ENCODE measurements around the gene LY6G6D.
A peak's percentile ranks its signal among the peaks of the same experiment; 100 is the strongest.

LY6G6D gene

DNA sequence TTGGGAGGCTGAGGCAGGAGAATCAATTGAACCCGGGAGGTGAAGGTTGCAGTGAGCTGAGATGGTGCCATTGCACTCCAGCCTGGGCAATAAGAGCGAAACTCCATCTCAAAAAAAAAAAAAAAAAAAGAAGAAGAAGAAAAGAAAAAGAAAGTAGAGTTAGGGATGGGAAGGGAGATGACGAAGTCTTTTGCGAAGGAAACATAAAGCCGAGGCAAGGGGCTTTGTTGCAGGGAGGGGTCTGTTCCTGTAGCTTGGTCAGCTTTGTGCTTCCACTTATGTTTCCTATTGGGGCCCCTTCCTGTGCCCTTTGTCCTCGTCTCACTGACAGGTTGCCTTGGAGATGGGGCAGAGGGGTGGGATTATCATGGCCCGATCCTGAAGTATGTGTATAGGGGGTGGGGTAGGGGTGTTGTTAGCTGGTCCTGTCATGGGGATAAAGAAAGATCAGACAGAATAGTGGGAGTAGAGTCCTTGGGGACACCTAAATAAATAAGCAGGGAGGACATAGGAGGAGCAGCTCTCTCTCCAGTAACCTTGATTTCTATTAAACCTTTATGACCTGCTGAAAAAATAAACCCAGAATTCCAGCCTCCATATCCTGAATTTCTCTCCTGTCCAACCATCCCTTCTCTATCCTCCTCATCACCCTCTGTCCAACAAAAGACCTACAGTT, 22.3 kb downstream of the LY6G6D start:
- no peak for DNase-seq

DNA sequence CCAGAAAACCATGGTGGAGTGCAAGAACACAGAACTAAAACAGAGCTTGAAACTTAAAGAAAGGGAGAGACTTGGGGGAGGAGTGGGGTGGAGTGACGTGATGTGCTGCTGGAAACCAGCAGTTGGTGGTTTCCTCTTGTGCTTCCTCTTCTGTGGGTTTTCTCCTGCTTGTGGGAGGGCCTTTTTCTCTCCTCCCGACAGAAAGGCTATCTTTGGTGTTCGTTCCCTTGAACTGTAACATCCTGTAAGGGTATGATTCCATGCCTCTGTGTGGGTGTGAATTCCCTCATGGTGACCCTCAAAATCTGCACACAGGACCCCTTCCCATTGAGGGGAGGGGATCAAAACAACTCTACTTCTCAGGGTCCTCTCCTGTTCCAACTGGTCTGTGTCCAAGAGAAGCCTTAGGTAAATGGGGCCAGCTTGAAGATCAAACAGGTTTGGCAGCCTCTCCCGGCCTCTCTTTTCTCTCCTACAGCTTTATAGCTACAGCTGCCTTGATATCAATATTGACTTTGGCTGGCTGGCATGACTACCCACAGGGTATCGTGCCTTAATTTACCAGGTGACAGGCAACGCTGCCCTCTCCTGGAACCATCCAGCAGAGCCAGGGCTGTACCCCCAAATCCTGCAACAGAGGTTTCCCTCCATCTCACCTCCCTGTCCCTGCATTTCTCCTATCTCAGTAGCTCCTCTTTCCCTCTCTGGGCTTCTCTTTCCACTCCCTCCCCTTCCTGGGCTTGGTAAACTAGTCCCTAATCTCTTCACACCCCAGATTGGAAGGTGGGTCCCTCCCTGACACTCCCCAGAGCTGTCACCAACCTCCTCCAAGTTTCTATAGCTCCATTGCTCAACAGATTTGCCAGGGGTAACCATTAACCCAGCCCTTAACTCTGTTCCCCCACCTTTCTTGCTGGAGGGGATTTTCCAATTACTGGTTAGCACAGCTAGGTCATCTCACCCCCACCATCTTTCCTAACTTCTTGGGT, 23.1 kb downstream of the LY6G6D start:
- DNase-seq, result peak; percentile 86

DNA sequence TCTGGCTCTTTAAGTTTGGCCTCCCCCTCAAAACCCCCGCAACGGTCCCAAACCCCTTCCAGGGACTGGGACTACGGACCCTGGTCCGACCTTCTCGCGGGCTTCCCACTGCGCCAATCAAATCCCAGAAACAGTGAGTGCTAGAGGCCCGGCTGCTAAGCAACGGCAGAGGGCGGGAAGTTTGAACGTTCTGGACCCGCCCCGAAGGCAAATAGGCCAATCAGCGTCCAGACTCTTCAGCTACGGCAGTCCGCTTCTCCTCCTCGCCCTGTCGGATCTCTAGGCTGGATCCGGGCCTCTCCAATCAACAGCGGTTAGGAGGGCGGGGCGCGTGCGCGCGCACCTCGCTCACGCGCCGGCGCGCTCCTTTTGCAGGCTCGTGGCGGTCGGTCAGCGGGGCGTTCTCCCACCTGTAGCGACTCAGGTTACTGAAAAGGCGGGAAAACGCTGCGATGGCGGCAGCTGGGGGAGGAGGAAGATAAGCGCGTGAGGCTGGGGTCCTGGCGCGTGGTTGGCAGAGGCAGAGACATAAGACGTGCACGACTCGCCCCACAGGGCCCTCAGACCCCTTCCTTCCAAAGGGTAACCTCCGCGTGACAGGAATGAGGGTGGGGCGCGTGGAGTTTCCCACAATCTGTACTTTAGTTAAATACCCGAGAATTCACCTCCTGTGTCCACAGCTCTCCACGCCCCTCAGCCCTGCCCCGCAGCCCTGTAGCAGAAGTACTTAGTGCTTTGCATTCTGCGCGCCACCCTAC, 24.7 kb downstream of the LY6G6D start, which contains the start of gene MSH5:
TSS of gene MSH5 (plus strand) at position 367 of the 758 bp plus-strand sequence. CDS start 462 bp downstream, outside the sequence.
- peak; percentile 100 for DNase-seq

DNA sequence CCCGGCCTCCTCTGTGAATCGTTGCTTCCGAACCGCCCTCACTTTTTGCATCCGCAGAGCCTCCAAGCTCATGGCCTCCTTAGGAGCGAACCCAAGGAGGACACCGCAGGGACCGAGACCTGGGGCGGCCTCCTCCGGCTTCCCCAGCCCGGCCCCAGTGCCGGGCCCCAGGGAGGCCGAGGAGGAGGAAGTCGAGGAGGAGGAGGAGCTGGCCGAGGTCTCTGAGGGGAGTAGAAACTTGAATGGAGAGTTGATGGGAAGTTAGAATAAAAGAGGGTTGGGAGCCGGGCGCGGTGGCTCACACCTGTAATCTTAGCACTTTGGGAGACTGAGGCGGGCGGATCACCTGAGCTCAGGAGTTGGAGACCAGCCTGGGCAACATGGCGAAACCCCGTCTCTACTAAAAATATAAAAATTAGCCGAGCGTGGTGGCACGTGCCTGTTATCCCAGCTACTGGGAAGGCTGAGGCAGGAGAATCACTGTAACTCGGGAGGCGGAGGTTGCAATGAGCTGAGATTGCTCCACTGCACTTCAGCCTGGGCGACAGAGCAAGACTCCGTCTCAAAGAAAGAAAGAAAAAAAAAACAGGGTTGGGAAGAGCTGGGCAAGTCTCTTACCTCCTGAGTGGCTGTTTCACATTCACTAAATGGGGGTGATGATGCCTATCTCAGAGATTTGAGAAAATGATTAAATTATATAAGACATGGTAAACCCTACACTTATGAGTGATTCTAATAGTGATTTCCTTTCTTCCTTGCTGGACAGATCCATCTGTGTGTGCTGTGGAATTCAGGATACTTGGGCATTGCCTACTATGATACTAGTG, 25.5 kb downstream of the LY6G6D start:
- no peak for DNase-seq

DNA sequence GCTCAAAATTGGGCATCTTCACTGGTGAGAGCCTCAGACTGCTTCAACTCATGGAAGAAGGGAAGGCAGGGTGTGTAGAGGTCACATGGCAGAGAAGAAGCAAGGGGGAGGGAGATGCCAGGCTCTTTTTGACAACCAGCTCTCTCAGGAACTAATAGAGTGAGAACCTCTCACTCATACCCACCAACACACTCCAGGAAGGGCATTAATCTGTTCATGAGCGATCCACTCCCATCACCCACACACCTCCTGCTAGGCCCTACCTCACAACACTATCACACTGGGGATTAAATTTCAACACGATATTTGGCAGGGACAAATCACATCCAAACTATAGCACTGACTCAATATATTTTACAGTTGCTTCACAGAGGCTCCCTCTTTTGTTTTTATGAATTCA, 26.7 kb downstream of the LY6G6D start:
- DNase-seq, result no peak

DNA sequence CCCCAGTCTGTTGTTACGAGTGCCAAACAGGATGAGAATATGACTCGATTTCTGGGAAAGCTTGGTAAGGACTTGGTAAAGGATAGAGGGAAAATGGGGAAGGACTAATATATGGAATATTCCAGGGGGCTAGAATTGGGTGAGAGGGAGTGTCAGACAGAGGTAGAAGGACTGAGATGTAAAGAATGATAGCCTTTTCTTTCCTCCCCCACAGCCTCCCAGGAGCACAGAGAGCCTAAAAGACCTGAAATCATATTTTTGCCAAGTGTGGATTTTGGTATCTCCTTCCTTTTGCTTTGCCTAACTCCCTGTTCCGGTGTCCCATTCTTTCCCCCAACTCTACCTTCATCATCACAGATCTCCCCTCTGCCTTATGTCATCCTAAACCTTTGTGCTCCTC, 27.7 kb downstream of the LY6G6D start:
- DNase-seq, result no peak

DNA sequence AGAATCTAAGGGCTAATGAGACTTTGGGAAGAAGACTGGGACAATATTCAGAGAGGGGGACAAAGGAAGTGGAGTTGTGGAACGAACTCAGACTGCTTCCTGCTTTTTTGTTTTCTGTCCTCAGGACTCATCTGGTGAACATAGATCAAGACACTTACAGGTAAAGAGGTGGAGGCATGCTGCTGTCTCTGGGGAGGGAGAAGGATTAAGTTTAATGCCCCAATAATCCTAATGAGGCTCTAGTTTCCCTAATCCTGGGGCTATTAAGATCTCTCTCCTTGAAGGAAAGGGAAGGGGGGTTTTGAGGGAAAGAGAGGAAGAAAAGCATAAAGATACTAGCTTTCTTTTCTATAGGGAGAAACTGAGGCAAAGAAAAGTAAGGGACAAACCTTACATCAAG, 29.3 kb downstream of the LY6G6D start:
- DNase-seq, result no peak

DNA sequence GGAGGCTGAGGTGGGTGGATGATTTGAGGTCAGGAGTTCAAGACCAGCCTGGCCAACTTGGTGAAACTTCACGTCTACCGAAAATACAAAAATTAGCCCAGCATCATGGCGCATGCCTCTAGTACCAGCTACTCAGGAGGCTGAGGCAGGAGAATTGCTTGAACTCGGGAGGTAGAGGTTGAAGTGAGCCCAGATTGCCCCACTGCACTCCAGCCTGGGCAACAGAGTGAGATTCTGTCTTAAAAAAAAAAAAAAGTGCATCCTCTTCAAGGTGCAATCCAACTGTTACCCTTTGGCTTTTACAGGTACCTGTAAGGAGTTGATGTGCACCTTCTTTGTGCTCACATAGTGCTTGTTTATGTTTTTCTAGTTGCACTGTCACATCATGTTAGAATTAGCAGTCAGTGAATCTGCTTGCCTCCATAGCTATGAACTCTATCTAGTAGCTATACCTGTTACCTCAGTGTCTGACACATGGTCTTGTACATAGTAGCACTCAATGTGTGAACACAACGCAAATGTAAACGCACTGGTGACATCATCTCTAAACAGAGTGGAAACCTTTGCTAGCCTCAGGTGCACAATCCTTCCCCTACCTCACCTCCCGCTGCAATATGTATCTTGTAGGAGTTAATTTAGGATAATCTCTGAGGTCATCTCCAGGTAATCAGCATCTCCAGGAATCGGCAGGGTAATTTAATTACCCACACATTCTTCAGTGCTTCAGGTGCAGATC, 34.3 kb downstream of the LY6G6D start:
- no peak for DNase-seq

DNA sequence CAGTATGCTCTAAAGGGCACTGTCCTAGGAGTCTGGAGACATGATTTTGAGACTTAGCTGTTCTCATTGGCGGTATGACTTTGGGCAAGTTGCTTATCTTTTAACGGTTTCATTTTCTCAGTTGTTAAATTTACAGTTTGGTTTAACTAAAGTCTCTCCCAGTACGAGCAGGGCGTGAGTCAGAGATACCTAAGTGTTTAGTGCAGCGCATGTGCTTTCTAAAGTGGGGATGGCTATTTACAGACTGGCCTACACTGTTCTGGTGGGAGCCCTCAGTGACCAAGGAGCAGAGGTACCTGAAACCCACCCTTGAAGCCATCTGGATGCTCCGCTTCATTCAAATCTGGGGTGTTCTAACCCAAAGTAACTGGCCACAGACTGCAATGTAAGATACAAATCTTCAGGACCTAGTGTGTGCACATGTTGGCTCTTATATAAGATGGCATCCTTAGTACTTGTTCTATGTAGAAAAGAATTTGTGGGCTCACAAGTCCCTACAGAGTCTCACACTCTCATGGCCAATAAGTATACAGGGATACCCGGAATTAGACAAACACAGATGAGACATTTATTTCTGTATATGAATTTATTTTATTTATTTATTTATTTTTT, 35.4 kb downstream of the LY6G6D start:
- no peak for DNase-seq

DNA sequence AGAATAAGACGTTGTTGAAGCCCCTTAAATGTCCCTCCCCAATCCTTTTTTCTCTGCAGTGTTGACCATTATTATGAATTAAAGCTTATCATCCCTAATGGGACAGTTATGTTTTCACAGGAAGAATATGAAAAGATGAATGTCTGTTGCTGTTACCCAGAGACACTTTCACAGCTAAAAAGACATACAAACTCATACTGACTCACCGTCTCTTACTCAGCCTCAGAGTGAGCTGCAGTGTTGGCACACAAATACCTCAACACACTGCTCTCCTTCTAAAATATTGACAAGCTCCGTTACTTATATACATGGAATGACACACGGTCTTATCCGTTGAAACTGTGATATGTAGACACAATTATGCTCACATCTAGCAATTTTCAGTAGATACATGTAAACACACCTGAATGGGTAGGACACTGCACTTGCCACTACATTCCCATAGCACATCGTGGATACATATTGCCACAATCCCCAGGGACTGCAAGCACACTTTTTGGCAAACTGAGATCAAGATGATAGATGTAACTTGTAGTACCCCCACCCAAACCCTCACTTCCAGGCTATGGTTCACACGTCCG, 37.7 kb downstream of the LY6G6D start:
- DNase-seq, result peak; percentile 84

DNA sequence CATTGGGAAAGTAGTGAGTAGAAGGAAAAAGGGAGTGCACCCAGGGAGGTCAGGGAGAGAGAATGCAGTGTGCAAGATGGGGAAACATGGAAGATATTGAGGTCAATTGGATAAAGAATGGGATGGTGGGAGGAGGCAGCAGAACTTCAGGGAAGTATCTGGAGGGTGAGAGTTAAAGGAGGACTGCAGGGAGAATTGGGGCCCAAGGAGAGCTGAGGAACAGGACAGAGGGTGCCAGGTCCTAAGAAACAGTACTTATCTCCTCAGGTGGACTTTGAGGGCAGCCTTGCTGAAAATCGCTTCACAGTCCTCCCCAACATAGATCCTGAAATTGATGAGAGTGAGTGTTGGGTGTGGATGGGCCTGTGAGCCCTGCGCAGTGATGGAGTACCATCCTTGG, 43.1 kb downstream of the LY6G6D start:
- no peak for DNase-seq

DNA sequence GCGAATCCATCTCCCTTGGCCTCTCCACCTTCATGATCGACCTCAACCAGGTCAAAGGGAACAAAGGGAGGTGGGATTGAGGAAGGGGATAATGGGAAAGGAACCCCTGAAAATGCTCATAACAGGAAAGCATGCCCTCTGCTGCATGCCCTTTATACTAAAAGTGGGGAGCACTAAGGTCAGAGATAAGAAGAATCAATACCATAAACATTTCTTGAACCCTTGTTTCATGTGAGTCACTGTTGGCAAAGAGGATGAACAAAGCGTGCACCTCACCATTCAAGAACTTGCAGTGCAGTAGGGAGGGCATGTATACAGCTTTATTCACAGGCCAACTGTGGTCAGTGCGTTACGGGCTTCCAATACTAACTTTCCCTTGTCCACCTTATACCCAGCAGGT, 45.6 kb downstream of the LY6G6D start:
- DNase-seq, result no peak

DNA sequence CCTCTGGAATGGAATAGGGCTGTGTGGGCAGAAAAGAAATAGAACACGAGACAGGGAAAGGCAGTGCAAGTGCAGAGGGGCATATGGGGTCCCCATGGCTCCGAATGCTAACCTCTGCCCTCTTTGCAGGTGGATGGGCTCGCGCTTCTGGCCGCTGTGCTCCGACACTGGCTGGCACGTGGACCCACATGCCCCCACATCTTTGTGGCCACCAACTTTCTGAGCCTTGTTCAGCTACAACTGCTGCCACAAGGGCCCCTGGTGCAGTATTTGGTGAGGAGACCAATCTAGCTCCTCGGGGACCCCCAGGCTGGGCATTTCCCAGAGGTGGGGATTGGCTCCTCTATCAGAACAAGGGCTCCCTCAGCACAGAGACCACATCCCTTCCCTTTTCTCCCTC, 46.2 kb downstream of the LY6G6D start:
- DNase-seq, result no peak

DNA sequence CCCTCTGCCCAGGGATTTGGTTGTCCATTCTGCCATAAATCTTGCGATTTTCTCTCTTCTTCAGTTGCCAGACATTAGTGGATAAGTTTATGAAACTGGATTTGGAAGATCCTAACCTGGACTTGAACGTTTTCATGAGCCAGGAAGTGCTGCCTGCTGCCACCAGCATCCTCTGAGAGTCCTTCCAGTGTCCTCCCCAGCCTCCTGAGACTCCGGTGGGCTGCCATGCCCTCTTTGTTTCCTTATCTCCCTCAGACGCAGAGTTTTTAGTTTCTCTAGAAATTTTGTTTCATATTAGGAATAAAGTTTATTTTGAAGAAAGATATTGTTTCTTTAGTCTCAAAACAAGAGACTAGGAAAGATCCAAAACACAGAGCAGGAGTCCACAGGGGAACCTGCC, 47.2 kb downstream of the LY6G6D start, which contains the start of gene SAPCD1:
TSS of gene SAPCD1 (plus strand) at position 301 of the 400 bp plus-strand sequence. CDS start 399 bp downstream, outside the sequence.
- DNase-seq, result no peak

DNA sequence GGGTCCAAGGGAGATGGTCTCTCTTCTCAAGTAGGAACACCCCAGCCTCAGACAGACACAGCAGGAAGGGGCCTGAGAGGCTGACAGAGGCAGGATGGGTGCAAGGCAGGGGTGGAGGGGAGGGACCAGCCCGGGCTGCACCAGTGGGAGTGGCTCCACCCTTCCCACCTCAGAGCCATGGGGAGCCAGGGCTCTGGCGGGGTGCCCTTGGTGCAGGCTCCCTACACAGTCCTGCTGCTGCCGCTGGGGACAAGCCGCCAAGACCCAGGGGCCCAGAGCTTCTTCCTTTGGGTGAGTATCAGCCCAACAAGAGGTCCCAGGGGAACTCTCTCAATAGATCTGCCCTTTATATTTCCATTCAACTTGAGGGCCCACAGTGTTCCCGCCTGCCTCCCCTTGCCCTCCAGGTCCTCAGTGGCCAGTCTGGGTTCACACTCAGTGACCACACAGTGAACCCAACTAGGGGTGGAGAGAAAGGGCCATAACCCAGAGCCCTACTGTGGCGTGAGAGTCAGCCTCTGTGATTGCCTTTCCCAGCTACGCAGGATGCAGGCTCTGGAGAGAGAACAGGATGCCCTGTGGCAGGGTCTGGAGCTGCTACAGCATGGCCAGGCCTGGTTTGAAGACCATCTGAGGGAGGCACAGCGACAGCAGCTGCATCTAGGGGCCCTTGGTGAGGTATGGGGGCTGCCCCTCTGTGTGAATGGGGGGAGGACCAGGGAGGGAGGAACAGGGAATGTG, 47.9 kb downstream of the LY6G6D start:
- DNase-seq, result no peak

DNA sequence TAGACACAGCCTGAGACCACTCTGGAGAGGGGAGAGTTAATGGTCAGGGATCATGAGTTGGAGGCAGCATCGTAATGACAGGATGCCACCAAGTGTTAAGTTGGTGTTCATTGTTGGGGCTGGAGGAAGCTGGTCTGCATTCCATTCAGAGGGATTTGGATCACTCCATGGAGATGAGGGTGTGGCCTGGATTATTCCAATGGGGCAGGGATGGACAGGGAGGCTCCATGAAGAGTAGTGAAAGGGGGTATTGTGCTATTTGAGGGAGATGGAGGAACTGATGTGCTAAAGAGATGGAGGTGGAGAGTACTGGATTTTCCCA, 48.4 kb downstream of the LY6G6D start:
- DNase-seq, result peak; percentile 74

DNA sequence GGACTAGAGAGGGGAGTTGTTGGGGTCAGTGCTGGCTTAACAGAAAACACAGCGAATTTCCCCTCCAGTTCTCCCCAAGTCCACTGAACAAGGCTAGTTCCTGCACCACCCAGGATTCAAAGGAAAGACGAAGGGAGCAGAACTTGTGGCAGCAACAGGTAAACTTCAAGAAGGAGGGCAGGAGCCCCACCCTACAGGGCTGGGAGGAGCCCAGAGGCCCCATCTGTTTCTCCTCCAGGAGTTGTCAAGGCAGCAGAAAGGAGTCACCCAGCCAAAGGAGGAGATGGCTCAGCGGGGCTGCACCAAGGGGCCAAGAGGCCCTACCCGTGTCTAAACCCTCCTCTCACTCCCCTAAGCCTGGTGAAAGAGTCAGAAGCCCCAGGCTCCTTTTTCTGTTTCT, 49.0 kb downstream of the LY6G6D start:
- no peak for DNase-seq

DNA sequence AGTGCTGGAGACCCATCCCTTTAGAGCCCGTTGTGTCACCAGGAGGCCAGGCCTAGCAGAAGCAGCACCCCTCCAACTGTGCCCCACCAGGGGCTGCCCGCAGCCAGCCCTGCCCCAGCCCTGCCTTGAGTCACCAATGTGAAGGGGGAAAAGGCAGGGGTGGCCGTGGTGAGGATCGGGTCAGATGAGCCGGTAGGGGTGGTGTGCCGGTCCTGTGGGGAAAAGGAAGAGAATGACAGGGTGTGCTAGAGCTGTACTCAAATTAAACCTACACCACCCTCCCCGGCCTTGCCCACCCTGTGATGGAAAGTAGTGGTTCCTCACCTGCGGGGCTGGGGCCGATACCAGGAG, 50.4 kb downstream of the LY6G6D start:
- DNase-seq, result no peak

DNA sequence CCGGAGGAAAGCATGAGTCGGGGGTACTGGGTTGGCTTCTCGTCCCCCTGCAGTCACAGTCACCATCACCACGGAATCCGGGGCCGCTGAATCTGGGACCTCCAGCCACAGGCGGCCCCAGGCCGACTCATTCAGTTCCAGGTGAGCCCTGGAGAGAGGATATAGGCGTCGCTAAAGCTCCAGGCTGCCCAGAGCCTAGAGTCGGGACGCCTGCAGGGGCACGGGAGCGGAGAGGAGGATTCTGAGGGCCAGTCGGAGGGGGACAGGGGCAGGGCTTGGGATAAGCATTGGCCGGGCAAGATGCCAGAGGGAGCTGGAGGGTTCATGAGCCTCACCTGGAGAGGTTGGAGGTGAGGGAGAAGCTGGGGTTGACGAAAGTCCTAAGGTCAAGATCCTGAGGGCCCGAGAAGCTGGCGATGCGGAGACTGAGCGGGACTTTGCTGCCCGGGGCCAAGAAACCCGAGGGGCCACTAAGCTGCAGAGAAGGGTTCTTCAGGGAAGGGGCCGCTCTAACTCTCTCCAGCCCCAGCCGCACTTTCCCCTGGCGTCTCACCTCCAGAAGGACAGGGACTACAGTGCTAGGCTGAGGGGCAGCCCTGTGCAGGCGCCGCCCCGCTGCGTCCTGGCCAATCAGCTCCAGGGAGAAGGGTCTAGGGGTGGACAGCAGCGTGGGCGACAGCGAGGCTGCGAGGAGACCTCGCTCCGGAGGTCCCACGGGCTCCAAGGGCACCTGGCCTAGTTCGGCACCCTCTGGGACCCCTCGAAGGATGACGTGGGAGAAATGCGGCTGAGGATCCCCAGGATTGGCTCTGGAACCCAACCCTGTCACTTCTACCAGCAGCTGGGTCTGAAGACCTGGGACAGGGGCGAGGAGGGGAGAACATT, 51.0 kb downstream of the LY6G6D start:
- peak; percentile 16 for DNase-seq
